Measurements from ENCODE around the gene TPRX2. TPM values are rescaled to one million over a fixed set of nuclear protein-coding genes. Genes with fewer than 3 reads are reported as not detected.

Gene TPRX2
- total and polyA plus RNA-seq, 2 experiments from 2014 or later: not detected

GRCh38 chr19:47896773-47897172 is 37.7 kb downstream of the TPRX2 start:
- Histone ChIP-seq H3K9me2 (ENCODE audit: insufficient read depth) (no peaks in the 10 kb centered on the region), H3F3A (replicated peaks; ENCODE audit: low read depth) (no peaks in the 10 kb centered on the region), H3K79me2 (replicated peaks; ENCODE audit: insufficient read depth) (no peaks in the 10 kb centered on the region), H4K20me1 (replicated peaks; ENCODE audit: insufficient read depth) (no peaks in the 10 kb centered on the region), H2AFZ (peak overlapping the region; percentile 43; the same call in 1 of the 2 replicates), H3K36me3 (ENCODE audit: insufficient read depth) (no peaks in the 10 kb centered on the region), H3K4me1 (ENCODE audit: insufficient read depth) (no peaks in the 10 kb centered on the region), H3K4me2 (no peak overlapping the region), H3K27ac (ENCODE audit: low read depth) (no peak overlapping the region), H3K27me3 (ENCODE audit: insufficient read depth) (no peaks in the 10 kb centered on the region), H3K4me3 (no peak overlapping the region)
- DNase-seq (ENCODE audit: low spot score) (no peak), ATAC-seq (no peak)
- Mint-ChIP-seq H3K36me3 (ENCODE audit: low read depth) (peaks cover 10% of the 10 kb centered on the region), H3K4me3 (no peak overlapping the region), H3K27me3 (ENCODE audit: insufficient read depth, low read depth, poor library complexity) (peaks cover 3% of the 10 kb centered on the region), H3K4me1 (no peaks in the 10 kb centered on the region), H3K9me3 (peaks cover 16% of the 10 kb centered on the region), H3K27ac (no peak overlapping the region)
- TF ChIP-seq ZNF462 (CRISPR knock-in tag; IDR thresholded peaks at IDR 0.05) (no peak), ZNF331 (CRISPR knock-in tag; IDR thresholded peaks at IDR 0.05; ENCODE audit: low read depth) (no peak), ZNF114 (CRISPR knock-in tag; IDR thresholded peaks at IDR 0.05) (no peak), CTCF (conservative IDR thresholded peaks at IDR 0.05; ENCODE audit: low read depth in 2 of 2) (no peak), ETS1 (IDR thresholded peaks at IDR 0.05) (no peak), POLR2AphosphoS5 (IDR thresholded peaks at IDR 0.05; ENCODE audit: low read depth) (no peak), REST (IDR thresholded peaks at IDR 0.05; ENCODE audit: unreplicated experiment) (no peak), JUNB (IDR thresholded peaks at IDR 0.05; ENCODE audit: unreplicated experiment) (no peak), NANOG (IDR thresholded peaks at IDR 0.05; ENCODE audit: borderline replicate concordance) (no peak), EZH2 (IDR thresholded peaks at IDR 0.05; ENCODE audit: low read depth, unreplicated experiment) (no peak), EZH2phosphoT487 (IDR thresholded peaks at IDR 0.05; ENCODE audit: unreplicated experiment) (no peak), STAT1 (IDR thresholded peaks at IDR 0.05; ENCODE audit: unreplicated experiment) (no peak)

All from GM23338 (cell line).